ENCODE results near the gene SDC4.

GRCh38 chr20:45294003-45294368 lies 54.2 kb downstream of the SDC4 start:
- TF ChIP-seq EZH2 (IDR thresholded peaks at IDR 0.05; ENCODE audit: insufficient read depth, poor library complexity, severe bottlenecking) (no peak), EZH2phosphoT487 (IDR thresholded peaks at IDR 0.05; ENCODE audit: insufficient read depth, low read depth) (no peak)
